ENCODE data around the gene ACOT11. TPM values are rescaled to one million over a fixed set of nuclear protein-coding genes. Genes with fewer than 3 reads are reported as not detected.

ACOT11 gene
- total RNA-seq, 1 experiment from 2014 or later: 25.7 TPM

DNA sequence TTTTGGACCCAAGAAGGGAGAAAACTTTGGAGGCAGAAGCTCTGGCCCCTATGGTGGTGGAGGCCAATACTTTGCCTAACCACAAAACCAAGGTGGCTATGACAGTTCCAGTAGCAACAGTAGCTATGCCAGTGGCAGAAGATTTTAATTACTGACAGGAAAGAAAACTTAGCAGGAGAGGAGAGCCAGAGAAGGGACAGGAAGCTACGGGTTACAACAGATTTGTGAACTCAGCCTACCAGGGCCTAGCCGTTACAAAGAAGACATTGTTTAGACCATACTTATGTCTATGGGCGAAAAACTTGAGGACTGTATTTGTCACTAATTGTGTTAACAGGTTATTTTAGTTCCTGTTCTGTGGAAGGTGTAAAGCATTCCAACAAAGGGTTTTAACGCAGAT is 10.4 kb upstream of the ACOT11 start:
- Histone ChIP-seq H3K27ac (no peak overlapping the region), H3K4me2 (no peak overlapping the region), H3K4me1 (replicated peaks; ENCODE audit: insufficient read depth) (peaks cover 6% of the 10 kb centered on the region; the same call in 1 of the 2 replicates), H3K9me2 (ENCODE audit: insufficient read depth) (no peaks in the 10 kb centered on the region), H2AFZ (no peak overlapping the region), H3K36me3 (ENCODE audit: low read depth) (no peaks in the 10 kb centered on the region), H3F3A (ENCODE audit: insufficient read depth, low read depth) (peaks cover 8% of the 10 kb centered on the region), H4K20me1 (ENCODE audit: insufficient read depth) (no peaks in the 10 kb centered on the region), H3K27me3 (ENCODE audit: insufficient read depth, low read depth) (no peaks in the 10 kb centered on the region), H3K9me3 (ENCODE audit: insufficient read depth, low read depth) (no peaks in the 10 kb centered on the region), H3K4me3 (no peak overlapping the region), H3K79me2 (ENCODE audit: low read depth) (no peaks in the 10 kb centered on the region)
- CTCF ChIA-PET: no interaction called here
- TF ChIP-seq EZH2 (IDR thresholded peaks at IDR 0.05; ENCODE audit: low read depth): no peak
- TF ChIP-seq CTCF (conservative IDR thresholded peaks at IDR 0.05): no peak
- no peak for DNase-seq
- intact Hi-C loops (cut with micrococcal nuclease; ENCODE audit: unreplicated experiment): no loop called here
- POLR2A ChIA-PET (ENCODE audit: unreplicated experiment): no interaction called here
- BruUV-seq (replicated peaks): no TSS peak

GRCh38 chr1:54538538-54538937 is 9.5 kb upstream of the ACOT11 start:
- Histone ChIP-seq H3K4me1 (replicated peaks; ENCODE audit: insufficient read depth) (peaks cover 6% of the 10 kb centered on the region; the same call in 1 of the 2 replicates), H3K4me3 (no peak overlapping the region), H3K9me2 (ENCODE audit: insufficient read depth) (no peaks in the 10 kb centered on the region), H3K27me3 (ENCODE audit: insufficient read depth, low read depth) (no peaks in the 10 kb centered on the region), H3K9me3 (ENCODE audit: insufficient read depth, low read depth) (no peaks in the 10 kb centered on the region), H3F3A (ENCODE audit: insufficient read depth, low read depth) (peaks cover 18% of the 10 kb centered on the region), H3K4me2 (no peak overlapping the region), H3K27ac (no peak overlapping the region), H3K79me2 (ENCODE audit: low read depth) (no peaks in the 10 kb centered on the region), H4K20me1 (ENCODE audit: insufficient read depth) (no peaks in the 10 kb centered on the region), H2AFZ (no peak overlapping the region), H3K36me3 (ENCODE audit: low read depth) (no peaks in the 10 kb centered on the region)
- ChIA-PET POLR2A (ENCODE audit: unreplicated experiment) (no interaction called here), CTCF (no interaction called here)
- TF ChIP-seq CTCF (conservative IDR thresholded peaks at IDR 0.05): no peak
- no peak for TF ChIP-seq EZH2 (IDR thresholded peaks at IDR 0.05; ENCODE audit: low read depth)
- DNase-seq: no peak
- BruUV-seq (replicated peaks): no TSS peak
- intact Hi-C loops (cut with micrococcal nuclease; ENCODE audit: unreplicated experiment): no loop called here

- BruUV-seq (replicated peaks): no TSS peak
- ChIA-PET CTCF (no interaction called here), POLR2A (ENCODE audit: unreplicated experiment) (no interaction called here)
- H3K9me3 ChIP-seq (ENCODE audit: insufficient read depth, low read depth): no peaks in the 10 kb centered on the region
- H3K79me2 ChIP-seq (ENCODE audit: low read depth): no peaks in the 10 kb centered on the region
- H4K20me1 ChIP-seq (ENCODE audit: insufficient read depth): no peaks in the 10 kb centered on the region
- H2AFZ ChIP-seq: no peak overlapping the region
- intact Hi-C loops (cut with micrococcal nuclease; ENCODE audit: unreplicated experiment): loop anchor here (5.0 kb wide), 1 partner anchor 267 kb away; a partner anchor contains a TSS
- no peak for TF ChIP-seq CTCF (conservative IDR thresholded peaks at IDR 0.05)
- TF ChIP-seq EZH2 (IDR thresholded peaks at IDR 0.05; ENCODE audit: low read depth): no peak
- no peak overlapping the region for H3K4me3 ChIP-seq
- peaks cover 25% of the 10 kb centered on the region for H3F3A ChIP-seq (ENCODE audit: insufficient read depth, low read depth)
- no peaks in the 10 kb centered on the region for H3K9me2 ChIP-seq (ENCODE audit: insufficient read depth)
- H3K4me1 ChIP-seq (replicated peaks; ENCODE audit: insufficient read depth): peaks cover 6% of the 10 kb centered on the region; the same call in 1 of the 2 replicates
- DNase-seq: no peak
- no peaks in the 10 kb centered on the region for H3K36me3 ChIP-seq (ENCODE audit: low read depth)
- no peak overlapping the region for H3K27ac ChIP-seq
- no peak overlapping the region; the same call in 1 of the 2 replicates for H3K4me2 ChIP-seq
- H3K27me3 ChIP-seq (ENCODE audit: insufficient read depth, low read depth): no peaks in the 10 kb centered on the region
Observed at GRCh38 chr1:54540582-54541295, 7.3 kb upstream of the ACOT11 start.

All from PC-9 (cell line).